ENCODE results near the gene ADAM15. TPM values are rescaled to one million over a fixed set of nuclear protein-coding genes. Genes with fewer than 3 reads are reported as not detected.
A peak's percentile ranks its signal among the peaks of the same experiment; 100 is the strongest.

ADAM15 gene
- total and polyA plus RNA-seq, 2 of the 8 experiments (the other 6 are each of a cell fraction or from before 2014, with no cell fraction given), result 32.9 to 37.6 TPM

DNA sequence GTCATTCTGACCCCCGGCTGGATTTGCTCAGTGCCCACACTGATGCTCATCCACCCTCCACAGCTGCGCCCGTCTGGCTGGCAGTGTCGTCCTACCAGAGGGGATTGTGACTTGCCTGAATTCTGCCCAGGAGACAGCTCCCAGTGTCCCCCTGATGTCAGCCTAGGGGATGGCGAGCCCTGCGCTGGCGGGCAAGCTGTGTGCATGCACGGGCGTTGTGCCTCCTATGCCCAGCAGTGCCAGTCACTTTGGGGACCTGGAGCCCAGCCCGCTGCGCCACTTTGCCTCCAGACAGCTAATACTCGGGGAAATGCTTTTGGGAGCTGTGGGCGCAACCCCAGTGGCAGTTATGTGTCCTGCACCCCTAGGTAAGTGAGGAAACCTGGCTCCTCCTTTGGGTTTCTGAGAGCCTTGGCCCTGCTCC lies 6.7 kb downstream of the ADAM15 start:
- Histone ChIP-seq H3K56ac (replicated peaks; ENCODE audit: insufficient read length, low read depth, low read length) (no peak overlapping the region), H2AFZ (ENCODE audit: low read length) (no peak overlapping the region), H3K27me3 (replicated peaks in 1 of 4; ENCODE audit: control insufficient read depth in 3 of 4, extremely low read depth in 1 of 4, insufficient read depth in 3 of 4, low read length in 3 of 4) (peaks cover 0 to 4% (median 2%) of the 10 kb centered on the region in 4 experiments; a peak in 4 of 7 replicates), H3K14ac (ENCODE audit: insufficient read length) (no peak overlapping the region), H2AK5ac (ENCODE audit: low read depth, low read length) (no peak overlapping the region), H2BK20ac (ENCODE audit: low read length) (no peak overlapping the region), H2BK12ac (ENCODE audit: low read depth, low read length) (no peak overlapping the region), H2BK15ac (ENCODE audit: low read length) (no peak overlapping the region), H3K23ac (ENCODE audit: insufficient read length) (no peak overlapping the region), H3K9ac (replicated peaks in 1 of 4; ENCODE audit: extremely low read depth in 1 of 4, low read depth in 3 of 4, low read length in 3 of 4) (no peak overlapping the region), H2BK120ac (replicated peaks; ENCODE audit: low read depth, low read length) (no peak overlapping the region), H3K36me3 (ENCODE audit: control insufficient read depth in 2 of 4, insufficient read depth in 4 of 4, low read length in 3 of 4) (peaks cover 0 to 3% (median 0%) of the 10 kb centered on the region in 4 experiments; a peak in 2 of 8 replicates), H3K4me2 (ENCODE audit: insufficient read depth in 1 of 2, low read depth in 2 of 2, low read length in 2 of 2) (no peak overlapping the region), H2BK5ac (ENCODE audit: low read depth, low read length) (no peak overlapping the region; the same call in 1 of the 2 replicates), H3K4ac (replicated peaks; ENCODE audit: insufficient read length, low read depth, low read length) (no peak overlapping the region), H3K4me1 (replicated peaks in 1 of 4; ENCODE audit: control insufficient read depth in 3 of 4, insufficient read depth in 4 of 4, low read length in 3 of 4) (peaks cover 0 to 6% (median 3%) of the 10 kb centered on the region in 4 experiments; a peak in 5 of 7 replicates), H3K79me1 (ENCODE audit: low read depth, low read length) (no peaks in the 10 kb centered on the region), H4K91ac (replicated peaks; ENCODE audit: insufficient read length, low read length) (no peak overlapping the region), H4K8ac (ENCODE audit: extremely low read depth, insufficient read depth, low read length) (no peak overlapping the region), H3K4me3 (ENCODE audit: extremely low read depth in 1 of 4, insufficient read depth in 2 of 4, low read depth in 3 of 4, low read length in 4 of 4) (no peak overlapping the region), H3K27ac (ENCODE audit: low read depth, low read length) (no peak overlapping the region), H3K18ac (ENCODE audit: extremely low read depth, low read length) (no peak overlapping the region), H3K9me3 (ENCODE audit: insufficient read depth in 2 of 2, low read depth in 1 of 2, low read length in 1 of 2) (no peaks in the 10 kb centered on the region), H4K20me1 (replicated peaks in 1 of 2; ENCODE audit: control insufficient read depth in 1 of 2, insufficient read depth in 2 of 2, low read length in 2 of 2) (peaks cover 0 to 3% of the 10 kb centered on the region in 2 experiments), H3K79me2 (ENCODE audit: control insufficient read depth in 1 of 2, insufficient read depth in 2 of 2, low read length in 2 of 2) (no peaks in the 10 kb centered on the region), H3K23me2 (ENCODE audit: low read depth, low read length) (peaks cover 4% of the 10 kb centered on the region; the same call in 1 of the 2 replicates), H4K5ac (ENCODE audit: insufficient read length, low read depth, low read length) (no peak overlapping the region)
- FAIRE-seq, result no peak
- TF ChIP-seq SP1 (IDR thresholded peaks at IDR 0.05; ENCODE audit: low read depth, low read length) (no peak), TEAD4 (IDR thresholded peaks at IDR 0.05; ENCODE audit: low read depth, low read length) (peak; percentile 77), KDM1A (IDR thresholded peaks at IDR 0.05; ENCODE audit: borderline replicate concordance, low read length) (no peak)
- TF ChIP-seq, protein P1, sequence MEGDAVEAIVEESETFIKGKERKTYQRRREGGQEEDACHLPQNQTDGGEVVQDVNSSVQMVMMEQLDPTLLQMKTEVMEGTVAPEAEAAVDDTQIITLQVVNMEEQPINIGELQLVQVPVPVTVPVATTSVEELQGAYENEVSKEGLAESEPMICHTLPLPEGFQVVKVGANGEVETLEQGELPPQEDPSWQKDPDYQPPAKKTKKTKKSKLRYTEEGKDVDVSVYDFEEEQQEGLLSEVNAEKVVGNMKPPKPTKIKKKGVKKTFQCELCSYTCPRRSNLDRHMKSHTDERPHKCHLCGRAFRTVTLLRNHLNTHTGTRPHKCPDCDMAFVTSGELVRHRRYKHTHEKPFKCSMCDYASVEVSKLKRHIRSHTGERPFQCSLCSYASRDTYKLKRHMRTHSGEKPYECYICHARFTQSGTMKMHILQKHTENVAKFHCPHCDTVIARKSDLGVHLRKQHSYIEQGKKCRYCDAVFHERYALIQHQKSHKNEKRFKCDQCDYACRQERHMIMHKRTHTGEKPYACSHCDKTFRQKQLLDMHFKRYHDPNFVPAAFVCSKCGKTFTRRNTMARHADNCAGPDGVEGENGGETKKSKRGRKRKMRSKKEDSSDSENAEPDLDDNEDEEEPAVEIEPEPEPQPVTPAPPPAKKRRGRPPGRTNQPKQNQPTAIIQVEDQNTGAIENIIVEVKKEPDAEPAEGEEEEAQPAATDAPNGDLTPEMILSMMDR (IDR thresholded peaks at IDR 0.05; ENCODE audit: control extremely low read depth in 1 of 3, insufficient read depth in 1 of 3, low read depth in 1 of 3, low read length in 3 of 3), result peak in 1 of 3 experiments; percentile 38; a peak in 1 of 4 replicates
- TF ChIP-seq, protein P2, sequence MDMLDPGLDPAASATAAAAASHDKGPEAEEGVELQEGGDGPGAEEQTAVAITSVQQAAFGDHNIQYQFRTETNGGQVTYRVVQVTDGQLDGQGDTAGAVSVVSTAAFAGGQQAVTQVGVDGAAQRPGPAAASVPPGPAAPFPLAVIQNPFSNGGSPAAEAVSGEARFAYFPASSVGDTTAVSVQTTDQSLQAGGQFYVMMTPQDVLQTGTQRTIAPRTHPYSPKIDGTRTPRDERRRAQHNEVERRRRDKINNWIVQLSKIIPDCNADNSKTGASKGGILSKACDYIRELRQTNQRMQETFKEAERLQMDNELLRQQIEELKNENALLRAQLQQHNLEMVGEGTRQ (IDR thresholded peaks at IDR 0.05; ENCODE audit: low read length), result no peak
- WGBS, 2 experiments (ENCODE audit: extremely low coverage in 1 of 2, insufficient coverage in 1 of 2, insufficient read length in 1 of 2, insufficient replicate concordance in 2 of 2, low coverage in 1 of 2, low lambda C conversion rate in 2 of 2, missing lambda C conversion rate in 1 of 2), result 87% methylated on average over 13 of the region's 13 CpGs; no CpG with 5 or more reads in 1 of the 2 experiments
- ChIA-PET CTCF (ENCODE audit: partially characterized antibody) (interaction anchor here (1.2 to 33.9 kb wide), 13 partner anchors 5 to 192 kb away, joined by 3 to 907 read pairs (median 5); partner anchors contain the start of genes ADAM15, EFNA3, EFNA4 and LENEP), POLR2A (ENCODE audit: partially characterized antibody) (interaction anchor here (0.6 to 2.4 kb wide), 7 partner anchors 9 to 409 kb away, joined by 3 to 9 read pairs (median 4); partner anchors contain the start of gene LENEP)
- DNase-seq (ENCODE audit: low read depth in 1 of 2, low spot score in 2 of 2), result no peak

Measured in H1 (cell line).